Fibroblast of lung (primary cell): ENCODE measurements around the gene MRPS11. TPM values are rescaled to one million over a fixed set of nuclear protein-coding genes. Genes with fewer than 3 reads are reported as not detected.

ENCODE experiments used
- DNase-seq, 2 donors: peaks; one replicate each; pipeline versions ENCODE4 v3.0.0 to v3.0.0-alpha.2; 2010; ENCODE audit warnings: low read depth in 2 of 2
- H2AFZ ChIP-seq: 2 replicates; pipeline ENCODE4 v1.5.1; 2012; ENCODE audit warnings: low read length, control low read depth, inconsistent platforms
- H3K27ac ChIP-seq: 2 replicates; pipeline ENCODE4 v1.5.1; 2011; ENCODE audit warnings: low read length, control low read depth; ENCODE audit not compliant: insufficient read depth
- H3K27me3 ChIP-seq: 2 replicates; pipeline ENCODE4 v1.5.1; 2011; ENCODE audit warnings: mild to moderate bottlenecking, low read length; ENCODE audit not compliant: control insufficient read depth, insufficient read depth
- H3K36me3 ChIP-seq: 2 replicates; pipeline ENCODE4 v1.5.1; 2011; ENCODE audit warnings: low read length; ENCODE audit not compliant: control insufficient read depth, insufficient read depth
- H3K4me1 ChIP-seq: 2 replicates; pipeline ENCODE4 v1.5.1; 2011; ENCODE audit warnings: low read length; ENCODE audit not compliant: control insufficient read depth, insufficient read depth; ENCODE audit errors: extremely low read depth
- H3K4me2 ChIP-seq: 2 replicates; pipeline ENCODE4 v1.5.1; 2011; ENCODE audit warnings: low read length, control low read depth; ENCODE audit not compliant: insufficient read depth; ENCODE audit errors: extremely low read depth
- H3K4me3 ChIP-seq, 4 experiments: fragments of 200-600 bp in 1 of 4; sonication (generic) in 1 of 4; replicated peaks in 1 of 4; 2 replicates each; pipeline ENCODE4 v1.5.1; 2011 to 2016; ENCODE audit warnings: low read length in 4 of 4, low read depth in 3 of 4, mild to moderate bottlenecking in 3 of 4, control low read depth in 2 of 4, inconsistent platforms in 1 of 4, mixed read lengths in 1 of 4; ENCODE audit not compliant: insufficient read depth in 1 of 4; ENCODE audit errors: control extremely low read depth in 1 of 4
- H3K79me2 ChIP-seq: 2 replicates; pipeline ENCODE4 v1.5.1; 2012; ENCODE audit warnings: mild to moderate bottlenecking, low read length, inconsistent platforms; ENCODE audit not compliant: control insufficient read depth, insufficient read depth
- H3K9ac ChIP-seq: 2 replicates; pipeline ENCODE4 v1.5.1; 2011; ENCODE audit warnings: mild to moderate bottlenecking, low read length, control low read depth; ENCODE audit not compliant: insufficient read depth
- H3K9me3 ChIP-seq: 2 replicates; pipeline ENCODE4 v1.5.1; 2012; ENCODE audit warnings: low read depth, low read length; ENCODE audit not compliant: control insufficient read depth, insufficient read depth
- H4K20me1 ChIP-seq: 2 replicates; pipeline ENCODE4 v1.5.1; 2011; ENCODE audit warnings: low read length; ENCODE audit not compliant: control insufficient read depth, insufficient read depth; ENCODE audit errors: extremely low read depth
- EZH2 ChIP-seq: IDR thresholded peaks from 2 replicates; pipeline ENCODE4 v1.5.1; 2012; ENCODE audit warnings: low read length, control low read depth, mild to moderate bottlenecking; ENCODE audit errors: missing control alignments
- polyA plus RNA-seq, 2 donors: library from polyadenylated mRNA; depleted of rRNA in 1 of 2; stranded (reverse) in 1 of 2; unstranded in 1 of 2; fragments of >200 nt; gene quantifications; 2 replicates each; pipeline ENCODE4 v1.2.1, GENCODE V29; 2011 to 2012; ENCODE audit warnings: missing spikeins in 1 of 2
- total RNA-seq: library from RNA; depleted of rRNA; stranded (reverse); fragments of >200 nt; gene quantifications from 2 replicates; pipeline ENCODE4 v1.2.1, GENCODE V29; 2014
- TF ChIP-seq, protein P1 (sequence below), 2 donors: IDR thresholded peaks in 1 of 2; conservative IDR thresholded peaks in 1 of 2; 1 replicate in 1 of 2; 2 replicates in 1 of 2; pipeline ENCODE4 v1.5.1; 2011 to 2012; ENCODE audit warnings: low read length in 2 of 2, control low read depth in 1 of 2, inconsistent platforms in 1 of 2, low read depth in 1 of 2, mild to moderate bottlenecking in 1 of 2

The MRPS11 gene
- total and polyA plus RNA-seq, 2 donors (not counting 1 experiment from before 2014, with no cell fraction given), result 27.1 to 46.4 TPM

DNA sequence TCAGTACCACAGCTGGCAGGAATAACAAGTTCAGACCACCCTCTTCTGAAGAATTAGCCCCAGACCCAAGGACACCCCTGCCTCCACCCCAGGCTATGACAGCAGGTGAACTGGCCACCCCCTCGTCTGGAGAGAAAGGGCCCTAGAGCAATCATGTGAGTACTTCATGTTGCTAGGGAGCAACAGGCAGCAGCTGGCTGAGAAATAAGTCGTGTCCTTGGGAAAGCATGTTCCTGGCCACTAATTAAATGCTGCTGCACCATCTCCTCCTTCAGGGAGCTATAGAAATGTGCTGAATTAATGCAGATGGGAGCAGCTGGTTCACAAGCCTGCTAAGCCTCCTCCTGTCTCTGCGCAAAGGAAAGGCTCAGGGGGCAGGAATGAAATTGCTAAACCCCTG, 31.5 kb downstream of the MRPS11 start:
- DNase-seq, result no peak

DNA sequence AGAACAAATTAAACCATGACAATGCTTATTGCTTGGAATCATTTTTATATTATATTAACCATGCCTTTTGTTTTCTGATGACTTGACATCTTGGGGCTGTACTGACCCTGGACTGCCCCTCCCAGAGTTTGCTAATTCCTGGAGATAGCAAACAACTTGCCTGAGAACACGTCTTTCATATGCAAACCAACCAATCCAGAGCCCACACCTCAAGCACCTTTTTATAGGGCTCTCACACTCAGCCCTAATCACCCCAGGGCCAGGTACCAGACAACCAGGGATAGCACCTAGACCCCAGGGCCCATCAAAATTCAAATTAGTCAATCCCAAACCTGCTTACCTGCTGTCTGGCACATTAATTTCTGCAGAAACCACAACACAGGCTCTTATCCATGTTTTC, 36.9 kb downstream of the MRPS11 start:
- no peaks in the 10 kb centered on the region for H3K27me3 ChIP-seq
- no peak overlapping the region for H3K4me2 ChIP-seq
- no peaks in the 10 kb centered on the region for H3K36me3 ChIP-seq
- no peaks in the 10 kb centered on the region for H3K9me3 ChIP-seq
- no peaks in the 10 kb centered on the region for H3K79me2 ChIP-seq
- no peak overlapping the region for H3K27ac ChIP-seq
- no peak overlapping the region for H3K4me3 ChIP-seq
- no peaks in the 10 kb centered on the region for H3K4me1 ChIP-seq
- TF ChIP-seq EZH2, result no peak
- TF ChIP-seq, protein P1, sequence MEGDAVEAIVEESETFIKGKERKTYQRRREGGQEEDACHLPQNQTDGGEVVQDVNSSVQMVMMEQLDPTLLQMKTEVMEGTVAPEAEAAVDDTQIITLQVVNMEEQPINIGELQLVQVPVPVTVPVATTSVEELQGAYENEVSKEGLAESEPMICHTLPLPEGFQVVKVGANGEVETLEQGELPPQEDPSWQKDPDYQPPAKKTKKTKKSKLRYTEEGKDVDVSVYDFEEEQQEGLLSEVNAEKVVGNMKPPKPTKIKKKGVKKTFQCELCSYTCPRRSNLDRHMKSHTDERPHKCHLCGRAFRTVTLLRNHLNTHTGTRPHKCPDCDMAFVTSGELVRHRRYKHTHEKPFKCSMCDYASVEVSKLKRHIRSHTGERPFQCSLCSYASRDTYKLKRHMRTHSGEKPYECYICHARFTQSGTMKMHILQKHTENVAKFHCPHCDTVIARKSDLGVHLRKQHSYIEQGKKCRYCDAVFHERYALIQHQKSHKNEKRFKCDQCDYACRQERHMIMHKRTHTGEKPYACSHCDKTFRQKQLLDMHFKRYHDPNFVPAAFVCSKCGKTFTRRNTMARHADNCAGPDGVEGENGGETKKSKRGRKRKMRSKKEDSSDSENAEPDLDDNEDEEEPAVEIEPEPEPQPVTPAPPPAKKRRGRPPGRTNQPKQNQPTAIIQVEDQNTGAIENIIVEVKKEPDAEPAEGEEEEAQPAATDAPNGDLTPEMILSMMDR (conservative IDR thresholded peaks at IDR 0.05 in 1 of 2, IDR thresholded peaks at IDR 0.05 in 1 of 2; ENCODE audit: low read depth in 1 of 2, low read length in 2 of 2), result no peak
- no peak overlapping the region for H3K9ac ChIP-seq
- no peak for DNase-seq
- no peaks in the 10 kb centered on the region for H4K20me1 ChIP-seq
- H2AFZ ChIP-seq, result no peak overlapping the region

More for the DNA sequence above, 31.5 kb downstream of the MRPS11 start:
- no peaks in the 10 kb centered on the region for H3K4me1 ChIP-seq
- H3K79me2 ChIP-seq, result no peaks in the 10 kb centered on the region
- no peak overlapping the region for H3K4me2 ChIP-seq
- no peak overlapping the region for H3K9ac ChIP-seq
- H4K20me1 ChIP-seq, result no peaks in the 10 kb centered on the region
- H3K9me3 ChIP-seq, result no peaks in the 10 kb centered on the region
- H3K27me3 ChIP-seq, result no peaks in the 10 kb centered on the region
- H3K4me3 ChIP-seq, result no peak overlapping the region
- H2AFZ ChIP-seq, result no peak overlapping the region
- no peaks in the 10 kb centered on the region for H3K36me3 ChIP-seq
- H3K27ac ChIP-seq, result no peak overlapping the region
- TF ChIP-seq, protein P1 (conservative IDR thresholded peaks at IDR 0.05 in 1 of 2, IDR thresholded peaks at IDR 0.05 in 1 of 2; ENCODE audit: low read depth in 1 of 2, low read length in 2 of 2), result no peak
- TF ChIP-seq EZH2, result no peak

GRCh38 chr15:88505721-88506120, 38.2 kb downstream of the MRPS11 start:
- Histone ChIP-seq H3K9ac (no peak overlapping the region), H4K20me1 (no peaks in the 10 kb centered on the region), H2AFZ (no peak overlapping the region), H3K4me1 (no peaks in the 10 kb centered on the region), H3K4me2 (no peak overlapping the region), H3K27me3 (no peaks in the 10 kb centered on the region), H3K27ac (no peak overlapping the region), H3K36me3 (no peaks in the 10 kb centered on the region), H3K4me3 (no peak overlapping the region), H3K9me3 (no peaks in the 10 kb centered on the region), H3K79me2 (no peaks in the 10 kb centered on the region)
- no peak for TF ChIP-seq EZH2
- TF ChIP-seq, protein P1 (conservative IDR thresholded peaks at IDR 0.05 in 1 of 2, IDR thresholded peaks at IDR 0.05 in 1 of 2; ENCODE audit: low read depth in 1 of 2, low read length in 2 of 2), result no peak
- DNase-seq, result no peak
